Activated CD8-positive, alpha-beta memory T cell treated with anti-CD3 and anti-CD28 coated beads, Interleukin-2, amount 10 ng/mL, durations not matched to agents 7 days and 5 days (primary cell): ENCODE data around the gene SSTR4. TPM values are rescaled to one million over a fixed set of nuclear protein-coding genes. Genes with fewer than 3 reads are reported as not detected.

Experiments
- ATAC-seq: fragments of 150-1000 bp; cut with Tn5 transposase; one replicate; pipeline ENCODE4 v1.10.0; 2021; ENCODE audit warnings: moderate library complexity
- CTCF ChIA-PET: fragments of 350-600 bp; sonication (Branson Sonifier 250); formaldehyde crosslinking; loops from one replicate; lab custom pipeline; 2021; ENCODE audit warnings: antibody characterized with exemption; lab: Charles Lee
- DNase-seq: peaks from one replicate; pipeline ENCODE4 v3.0.0-alpha.2; 2020
- H3K27ac Mint-ChIP-seq: one replicate; pipeline ENCODE4 v1.8.0; 2021; ENCODE audit warnings: mild to moderate bottlenecking, mixed read lengths
- H3K27me3 Mint-ChIP-seq: one replicate; pipeline ENCODE4 v1.8.0; 2021; ENCODE audit warnings: mixed read lengths
- H3K36me3 Mint-ChIP-seq: one replicate; pipeline ENCODE4 v1.8.0; 2021; ENCODE audit warnings: mild to moderate bottlenecking, mixed read lengths
- H3K4me1 Mint-ChIP-seq: one replicate; pipeline ENCODE4 v1.8.0; 2021; ENCODE audit warnings: mixed read lengths
- H3K4me3 Mint-ChIP-seq: one replicate; pipeline ENCODE4 v1.8.0; 2021; ENCODE audit warnings: mild to moderate bottlenecking, moderate library complexity, mixed read lengths
- H3K9me3 Mint-ChIP-seq: one replicate; pipeline ENCODE4 v1.8.0; 2022; ENCODE audit warnings: low read depth, mixed read lengths
- total RNA-seq, 2 experiments: library from RNA; stranded (reverse); gene quantifications; one replicate each; pipeline ENCODE4 v1.2.3, GENCODE V29; 2021

Gene SSTR4
- total RNA-seq, 2 experiments from 2014 or later = not detected

DNA sequence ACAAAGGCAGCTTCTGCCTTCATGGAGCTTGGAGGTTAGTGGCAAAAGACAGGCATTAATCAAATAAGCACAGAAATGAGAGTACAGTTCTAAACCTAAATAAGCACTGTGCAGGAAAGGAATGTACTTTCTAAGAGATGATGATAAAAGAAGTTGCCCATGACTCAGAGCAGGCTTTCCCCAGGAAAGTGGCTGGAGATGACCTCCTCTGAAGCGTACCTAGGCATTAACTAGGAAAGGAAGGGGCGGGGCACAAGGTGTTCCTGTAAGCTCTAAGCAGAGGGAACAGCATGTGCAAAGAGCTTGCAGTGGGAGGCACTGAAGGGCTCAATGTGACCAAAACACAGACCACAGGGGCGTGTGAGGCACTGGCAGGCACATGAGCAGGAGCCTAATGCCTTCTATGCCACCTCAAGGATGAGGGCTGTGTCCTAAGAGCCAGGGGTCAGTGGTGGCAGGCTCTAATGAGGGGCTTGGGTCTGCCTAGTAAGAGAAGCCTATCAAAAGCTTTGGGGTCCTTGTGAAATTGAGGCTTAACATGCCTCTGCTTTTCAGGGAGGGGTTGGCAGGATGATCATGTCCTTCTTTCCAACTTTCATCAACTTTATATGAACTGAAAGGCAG is 4.9 kb downstream of the SSTR4 start:
- CTCF ChIA-PET = no interaction called here

GRCh38 chr20:23042270-23042669 is 7.2 kb downstream of the SSTR4 start:
- Mint-ChIP-seq H3K36me3 (peaks cover 2% of the 10 kb centered on the region), H3K27ac (no peak overlapping the region), H3K4me3 (no peak overlapping the region), H3K4me1 (no peaks in the 10 kb centered on the region), H3K9me3 (no peaks in the 10 kb centered on the region), H3K27me3 (peaks cover 28% of the 10 kb centered on the region)
- DNase-seq (no peak), ATAC-seq (no peak)
- CTCF ChIA-PET = interaction anchor here (1.2 kb wide), 1 partner anchor 9 kb away, joined by 4 read pairs; no protein-coding TSS in a partner anchor

More for the DNA sequence above, 4.9 kb downstream of the SSTR4 start:
- Mint-ChIP-seq H3K27me3 (peaks cover 12% of the 10 kb centered on the region), H3K9me3 (no peaks in the 10 kb centered on the region), H3K4me1 (no peaks in the 10 kb centered on the region), H3K27ac (no peak overlapping the region), H3K36me3 (no peaks in the 10 kb centered on the region), H3K4me3 (no peak overlapping the region)
- ATAC-seq = no peak
- DNase-seq = no peak

GRCh38 chr20:23043376-23043775 is 8.3 kb downstream of the SSTR4 start:
- CTCF ChIA-PET = interaction anchor here (1.2 kb wide), 1 partner anchor 8 kb away, joined by 4 read pairs; no protein-coding TSS in a partner anchor
- DNase-seq = no peak
- Mint-ChIP-seq H3K36me3 (peaks cover 2% of the 10 kb centered on the region), H3K27me3 (peaks cover 37% of the 10 kb centered on the region), H3K4me3 (no peak overlapping the region), H3K9me3 (no peaks in the 10 kb centered on the region), H3K27ac (no peak overlapping the region), H3K4me1 (peaks cover 2% of the 10 kb centered on the region)
- no peak for ATAC-seq

- Mint-ChIP-seq H3K27ac (no peak overlapping the region), H3K4me3 (no peak overlapping the region), H3K9me3 (no peaks in the 10 kb centered on the region), H3K36me3 (peaks cover 2% of the 10 kb centered on the region), H3K27me3 (peaks cover 58% of the 10 kb centered on the region), H3K4me1 (peaks cover 9% of the 10 kb centered on the region)
- DNase-seq = no peak
- CTCF ChIA-PET = no interaction called here
- ATAC-seq = no peak
Measured at GRCh38 chr20:23046431-23046830, 11.3 kb downstream of the SSTR4 start.

GRCh38 chr20:23047001-23047737 is 12.1 kb downstream of the SSTR4 start:
- ATAC-seq (no peak), DNase-seq (no peak)
- no peak overlapping the region for H3K4me3 Mint-ChIP-seq
- no peak overlapping the region for H3K27ac Mint-ChIP-seq
- CTCF ChIA-PET = no interaction called here
- peaks cover 65% of the 10 kb centered on the region for H3K27me3 Mint-ChIP-seq
- H3K36me3 Mint-ChIP-seq = peaks cover 2% of the 10 kb centered on the region
- H3K9me3 Mint-ChIP-seq = no peaks in the 10 kb centered on the region
- H3K4me1 Mint-ChIP-seq = peaks cover 10% of the 10 kb centered on the region

GRCh38 chr20:23047738-23048214 is 12.7 kb downstream of the SSTR4 start:
- DNase-seq (no peak), ATAC-seq (no peak)
- no peak overlapping the region for H3K4me3 Mint-ChIP-seq
- H3K27ac Mint-ChIP-seq = no peak overlapping the region
- CTCF ChIA-PET = no interaction called here
- peaks cover 10% of the 10 kb centered on the region for H3K4me1 Mint-ChIP-seq
- peaks cover 2% of the 10 kb centered on the region for H3K36me3 Mint-ChIP-seq
- no peaks in the 10 kb centered on the region for H3K9me3 Mint-ChIP-seq
- peaks cover 71% of the 10 kb centered on the region for H3K27me3 Mint-ChIP-seq

DNA sequence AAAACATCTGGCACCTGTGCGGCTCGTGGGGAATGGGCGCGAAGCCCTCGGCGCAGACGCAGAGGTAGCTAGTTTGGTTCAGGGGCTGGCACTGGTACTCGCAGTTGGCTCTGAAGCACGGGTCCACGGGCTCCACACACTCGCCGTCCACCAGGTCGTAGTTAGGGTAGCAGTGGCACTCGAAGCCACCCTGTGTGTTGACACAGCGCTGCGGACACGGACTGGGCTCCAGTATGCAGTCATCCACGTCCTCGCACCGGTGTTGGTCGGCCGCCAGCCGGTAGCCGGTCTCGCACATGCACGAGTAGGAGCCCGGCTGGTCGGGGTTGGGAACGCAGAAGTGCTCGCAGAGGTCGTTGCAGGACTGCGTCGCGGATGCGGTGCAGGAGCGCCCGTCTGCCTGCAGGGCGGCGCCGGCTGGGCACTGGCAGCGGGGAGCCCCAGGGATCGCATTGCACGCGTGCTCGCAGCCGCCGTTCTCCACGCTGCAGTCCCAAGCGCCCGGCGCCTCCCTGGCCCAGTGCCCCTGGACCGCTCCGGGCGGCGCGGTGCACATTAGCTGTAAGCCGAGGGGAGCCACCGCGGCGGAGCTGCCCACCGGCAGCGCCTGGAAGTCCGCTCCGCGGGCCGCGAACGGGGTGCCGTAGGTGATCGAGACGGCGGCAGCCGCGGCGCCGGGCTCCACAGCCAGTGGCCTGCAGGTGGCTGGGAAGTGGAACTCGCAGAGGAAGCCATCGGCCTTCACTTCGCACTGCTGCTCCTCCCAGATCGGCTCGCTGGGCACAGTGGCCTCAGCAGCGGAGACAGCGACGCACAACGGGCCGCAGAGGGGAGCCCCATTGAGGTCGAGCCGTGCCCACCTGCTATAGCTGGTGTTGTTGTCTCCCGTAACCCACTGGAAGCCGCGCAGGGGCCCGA is 13.4 kb downstream of the SSTR4 start:
- H3K9me3 Mint-ChIP-seq = no peaks in the 10 kb centered on the region
- CTCF ChIA-PET = interaction anchor here (1.0 kb wide), 1 partner anchor 99 kb away, joined by 3 read pairs; no protein-coding TSS in a partner anchor
- H3K27me3 Mint-ChIP-seq = peaks cover 74% of the 10 kb centered on the region
- ATAC-seq (peak; percentile 62), DNase-seq (no peak)
- peaks cover 10% of the 10 kb centered on the region for H3K4me1 Mint-ChIP-seq
- H3K4me3 Mint-ChIP-seq = no peak overlapping the region
- H3K36me3 Mint-ChIP-seq = peaks cover 2% of the 10 kb centered on the region
- no peak overlapping the region for H3K27ac Mint-ChIP-seq

- H3K4me3 Mint-ChIP-seq = no peak within 1 kb of the TSS
- DNase-seq = no peak
Measured at GRCh38 chr20:23049201-23050075, 14.3 kb downstream of the SSTR4 start, which contains the start of gene THBD. TSS of gene THBD (minus strand) at chr20:23049672. CDS start at chr20:23049504, 168 bp downstream.

GRCh38 chr20:23050076-23050838 is 15.1 kb downstream of the SSTR4 start:
- DNase-seq (no peak), ATAC-seq (no peak)
- H3K36me3 Mint-ChIP-seq = peaks cover 2% of the 10 kb centered on the region
- no peaks in the 10 kb centered on the region for H3K9me3 Mint-ChIP-seq
- H3K27ac Mint-ChIP-seq = no peak overlapping the region
- CTCF ChIA-PET = interaction anchor here (0.7 to 2.3 kb wide), 8 partner anchors 15 to 299 kb away, joined by 3 to 8 read pairs (median 4); partner anchors contain the start of gene CD93
- no peak overlapping the region for H3K4me3 Mint-ChIP-seq
- H3K4me1 Mint-ChIP-seq = peaks cover 10% of the 10 kb centered on the region
- peaks cover 63% of the 10 kb centered on the region for H3K27me3 Mint-ChIP-seq

More at GRCh38 chr20:23049201-23050075, 14.3 kb downstream of the SSTR4 start, which contains the start of gene THBD:
- H3K27ac Mint-ChIP-seq = no peak within 1 kb of the TSS
- H3K9me3 Mint-ChIP-seq = no peaks in the 10 kb centered on the region
- H3K27me3 Mint-ChIP-seq = peaks cover 67% of the 10 kb centered on the region
- peak; percentile 46 for ATAC-seq
- H3K36me3 Mint-ChIP-seq = peaks cover 2% of the 10 kb centered on the region
- peaks cover 10% of the 10 kb centered on the region for H3K4me1 Mint-ChIP-seq
- CTCF ChIA-PET = interaction anchor here (1.0 to 2.3 kb wide), 4 partner anchors 37 to 292 kb away, joined by 3 to 8 read pairs (median 5); partner anchors contain the start of gene CD93

DNA sequence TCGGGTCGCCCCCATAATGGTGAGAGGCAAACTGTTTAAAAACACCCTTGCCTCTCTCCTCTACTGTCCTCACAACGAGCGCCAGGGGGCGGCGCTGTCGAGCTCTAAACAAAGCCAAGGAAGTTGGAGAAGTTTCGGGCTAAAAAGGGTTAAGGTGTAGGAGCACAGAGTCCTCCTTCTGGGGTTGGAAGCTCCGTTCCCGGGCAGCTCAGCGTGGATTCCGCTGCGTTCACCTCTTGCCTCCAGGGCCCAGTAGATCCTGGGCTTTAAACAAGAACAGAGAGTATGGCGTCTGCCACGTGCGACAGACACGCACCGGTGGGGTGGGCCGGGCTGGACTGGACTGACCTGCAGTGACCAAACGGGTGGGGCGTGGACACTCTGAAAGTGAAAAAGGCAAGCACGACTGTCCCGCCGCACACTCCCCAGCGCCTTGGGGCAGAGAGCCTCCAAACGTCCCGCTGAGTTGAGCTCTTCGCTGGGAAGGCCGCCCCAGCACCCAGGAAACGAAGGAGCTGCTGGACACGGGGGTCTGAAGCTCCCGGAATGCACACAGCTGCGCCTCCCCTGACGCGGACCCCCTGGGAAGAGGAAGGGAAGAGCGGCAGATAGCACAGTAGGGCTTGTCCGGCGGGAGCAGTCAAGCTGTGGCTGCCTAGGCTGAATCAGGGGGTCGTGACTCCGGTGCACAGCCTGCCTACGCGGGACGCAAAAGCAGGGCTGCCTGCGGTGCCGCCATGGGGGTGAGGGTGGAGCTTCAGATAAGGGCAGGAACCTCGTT is 15.9 kb downstream of the SSTR4 start:
- no peaks in the 10 kb centered on the region for H3K9me3 Mint-ChIP-seq
- DNase-seq = peak; percentile 59
- H3K36me3 Mint-ChIP-seq = peaks cover 2% of the 10 kb centered on the region
- H3K4me3 Mint-ChIP-seq = no peak overlapping the region
- CTCF ChIA-PET = interaction anchor here (0.7 to 2.3 kb wide), 9 partner anchors 8 to 298 kb away, joined by 3 to 8 read pairs (median 4); partner anchors contain the start of gene CD93
- ATAC-seq = peak; percentile 30
- H3K4me1 Mint-ChIP-seq = peaks cover 10% of the 10 kb centered on the region
- H3K27ac Mint-ChIP-seq = no peak overlapping the region
- H3K27me3 Mint-ChIP-seq = peaks cover 64% of the 10 kb centered on the region

GRCh38 chr20:23052904-23053303 is 17.8 kb downstream of the SSTR4 start:
- peaks cover 58% of the 10 kb centered on the region for H3K27me3 Mint-ChIP-seq
- peaks cover 10% of the 10 kb centered on the region for H3K4me1 Mint-ChIP-seq
- ATAC-seq (no peak), DNase-seq (no peak)
- CTCF ChIA-PET = interaction anchor here (1.0 kb wide), 1 partner anchor 193 kb away, joined by 3 read pairs; no protein-coding TSS in a partner anchor
- no peaks in the 10 kb centered on the region for H3K36me3 Mint-ChIP-seq
- H3K4me3 Mint-ChIP-seq = no peak overlapping the region
- peaks cover 2% of the 10 kb centered on the region for H3K9me3 Mint-ChIP-seq
- no peak overlapping the region for H3K27ac Mint-ChIP-seq
